Fibroblast of mammary gland (primary cell): ENCODE data around the gene FOSL2.

ENCODE experiments used
- DNase-seq: peaks from one replicate; pipeline ENCODE4 v3.0.0-alpha.2; 2010; ENCODE audit warnings: low read depth
- H3K4me3 ChIP-seq: 2 replicates; pipeline ENCODE4 v1.5.1; 2011; ENCODE audit warnings: low read depth, mild to moderate bottlenecking, low read length, moderate library complexity; ENCODE audit not compliant: control insufficient read depth
- CTCF ChIP-seq: conservative IDR thresholded peaks from 2 replicates; pipeline ENCODE4 v1.5.1; 2011; ENCODE audit warnings: low read depth, low read length, inconsistent platforms; ENCODE audit not compliant: control insufficient read depth, insufficient read depth

The FOSL2 gene

GRCh38 chr2:28451793-28452533 lies 59.3 kb downstream of the FOSL2 start:
- no peak for DNase-seq

GRCh38 chr2:28452534-28453081 lies 60.0 kb downstream of the FOSL2 start:
- DNase-seq, result peak; percentile 54
- peak; percentile 96 for TF ChIP-seq CTCF
- no peak overlapping the region for H3K4me3 ChIP-seq

More at GRCh38 chr2:28451793-28452533, 59.3 kb downstream of the FOSL2 start:
- no peak for TF ChIP-seq CTCF
- H3K4me3 ChIP-seq, result no peak overlapping the region

- DNase-seq, result no peak
Observed at GRCh38 chr2:28453396-28453795, 60.7 kb downstream of the FOSL2 start.

GRCh38 chr2:28454016-28454930 lies 61.6 kb downstream of the FOSL2 start:
- no peak overlapping the region for H3K4me3 ChIP-seq
- peak; percentile 17 for DNase-seq

More at GRCh38 chr2:28453396-28453795, 60.7 kb downstream of the FOSL2 start:
- no peak for TF ChIP-seq CTCF
- no peak overlapping the region for H3K4me3 ChIP-seq

GRCh38 chr2:28457237-28457636 lies 64.6 kb downstream of the FOSL2 start:
- no peak overlapping the region for H3K4me3 ChIP-seq
- DNase-seq, result no peak
- TF ChIP-seq CTCF, result no peak

More at GRCh38 chr2:28454016-28454930, 61.6 kb downstream of the FOSL2 start:
- TF ChIP-seq CTCF, result no peak

- TF ChIP-seq CTCF, result no peak
- DNase-seq, result no peak
Observed at GRCh38 chr2:28461056-28461455, 68.4 kb downstream of the FOSL2 start.

More at GRCh38 chr2:28461056-28461455, 68.4 kb downstream of the FOSL2 start:
- H3K4me3 ChIP-seq, result no peak overlapping the region
